HepG2 (cell line): ENCODE results near the gene EVPLL. TPM values are rescaled to one million over a fixed set of nuclear protein-coding genes. Genes with fewer than 3 reads are reported as not detected.
A peak's percentile ranks its signal among the peaks of the same experiment; 100 is the strongest.

Experiments
- ARHGAP35 ChIP-seq: sonication (generic); formaldehyde crosslinking; IDR thresholded peaks from 2 replicates; pipeline ENCODE4 v1.9.0; 2022; ENCODE audit warnings: mild to moderate bottlenecking, inconsistent platforms, moderate library complexity, missing genetic modification reagents, borderline replicate concordance
- DZIP1 ChIP-seq: sonication (generic); formaldehyde crosslinking; IDR thresholded peaks from 2 replicates; pipeline ENCODE4 v1.5.0; 2020; ENCODE audit warnings: mild to moderate bottlenecking, missing genetic modification reagents
- HNF4G ChIP-seq, 2 experiments: sonication (generic) in 1 of 2; formaldehyde crosslinking in 1 of 2; IDR thresholded peaks; 2 replicates each; pipeline versions ENCODE4 v1.4.0 to v1.6.1; 2011 to 2020; ENCODE audit warnings: borderline replicate concordance in 2 of 2, low read depth in 2 of 2, mild to moderate bottlenecking in 2 of 2, low read length in 1 of 2, missing genetic modification reagents in 1 of 2, moderate library complexity in 1 of 2
- NCOA1 ChIP-seq: sonication (generic); formaldehyde crosslinking; IDR thresholded peaks from 2 replicates; pipeline ENCODE4 v1.9.0; 2021; ENCODE audit warnings: missing genetic modification reagents
- NFRKB ChIP-seq: fragments of 450-650 bp; IDR thresholded peaks from 2 replicates; pipeline ENCODE4 v1.6.1; 2017
- NR1H2 ChIP-seq: sonication (generic); formaldehyde crosslinking; IDR thresholded peaks from 2 replicates; pipeline ENCODE4 v1.8.1; 2022; ENCODE audit warnings: low read depth, missing genetic modification reagents, borderline replicate concordance
- TBL1XR1 ChIP-seq: fragments of 150-350 bp; IDR thresholded peaks from 2 replicates; pipeline ENCODE4 v1.6.1; 2014; ENCODE audit warnings: borderline replicate concordance, low read length; ENCODE audit not compliant: partially characterized antibody
- TCF12 ChIP-seq, 2 experiments: fragments of 450-650 bp in 1 of 2; sonication (generic) in 1 of 2; formaldehyde crosslinking in 1 of 2; IDR thresholded peaks; 2 replicates each; pipeline versions ENCODE4 v1.6.1 to v1.8.0; 2017 to 2022; ENCODE audit warnings: antibody characterized with exemption in 1 of 2, mild to moderate bottlenecking in 1 of 2, missing genetic modification reagents in 1 of 2, moderate library complexity in 1 of 2
- ZBTB26 ChIP-seq: IDR thresholded peaks from 2 replicates; pipeline ENCODE4 v1.6.1; 2016; ENCODE audit warnings: missing compliant biosample characterization, missing genetic modification reagents, borderline replicate concordance
- ZBTB46 ChIP-seq: sonication (generic); formaldehyde crosslinking; IDR thresholded peaks from 2 replicates; pipeline ENCODE4 v1.4.0; 2020; ENCODE audit warnings: mild to moderate bottlenecking, missing genetic modification reagents, borderline replicate concordance
- ZFP1 ChIP-seq: IDR thresholded peaks from 2 replicates; pipeline ENCODE4 v1.6.1; 2016
- ZFP91 ChIP-seq: sonication (generic); formaldehyde crosslinking; IDR thresholded peaks from 2 replicates; pipeline ENCODE4 v1.9.0; 2022; ENCODE audit warnings: missing genetic modification reagents, mild to moderate bottlenecking, borderline replicate concordance
- ZNF234 ChIP-seq: sonication (generic); formaldehyde crosslinking; conservative IDR thresholded peaks from 2 replicates; pipeline ENCODE4 v1.5.1; 2020; ENCODE audit warnings: mild to moderate bottlenecking, missing genetic modification reagents
- ZNF335 ChIP-seq: sonication (generic); formaldehyde crosslinking; IDR thresholded peaks from 2 replicates; pipeline ENCODE4 v1.4.0; 2020; ENCODE audit warnings: missing genetic modification reagents
- ZNF768 ChIP-seq: sonication (generic); formaldehyde crosslinking; IDR thresholded peaks from 2 replicates; pipeline ENCODE4 v1.4.0; 2020; ENCODE audit warnings: missing genetic modification reagents
- ZNF83 ChIP-seq: sonication (generic); formaldehyde crosslinking; IDR thresholded peaks from 2 replicates; pipeline ENCODE4 v1.4.0; 2020; ENCODE audit warnings: missing genetic modification reagents, mild to moderate bottlenecking, borderline replicate concordance
- ZSCAN29 ChIP-seq: sonication (generic); formaldehyde crosslinking; conservative IDR thresholded peaks from 2 replicates; pipeline ENCODE4 v1.4.0; 2020; ENCODE audit warnings: mild to moderate bottlenecking, missing genetic modification reagents
- polyA plus RNA-seq, 8 experiments: library from polyadenylated mRNA; depleted of rRNA in 3 of 8; stranded (reverse) in 7 of 8; unstranded in 1 of 8; fragments of >200 nt; fragmentation: Illumina TruSeq in 4 of 8; extraction: Trizol in 4 of 8; gene quantifications; 2 replicates each; pipeline versions ENCODE4 v1.2.1 to v1.2.3, GENCODE V29; 2011 to 2016; ENCODE audit warnings: low read depth in 4 of 8, missing spikeins in 1 of 8, mixed read lengths in 1 of 8; ENCODE audit not compliant: insufficient read depth in 1 of 8
- total RNA-seq, 5 experiments: library from RNA; depleted of rRNA; stranded (reverse); fragments of >200 nt; fragmentation: Illumina TruSeq; extraction: Trizol; gene quantifications; 2 replicates each; pipeline ENCODE4 v1.2.3, GENCODE V29; 2016; ENCODE audit warnings: low read depth in 1 of 5
- TF ChIP-seq, protein P1 (sequence below): IDR thresholded peaks from 2 replicates; pipeline ENCODE4 v1.6.1; 2016; ENCODE audit warnings: mild to moderate bottlenecking, missing biosample characterization, missing genetic modification reagents

EVPLL gene
- total and polyA plus RNA-seq, 2 of the 13 experiments (the other 11 are each of a cell fraction or from before 2014, with no cell fraction given), result 0.07 TPM; not detected in 1

DNA sequence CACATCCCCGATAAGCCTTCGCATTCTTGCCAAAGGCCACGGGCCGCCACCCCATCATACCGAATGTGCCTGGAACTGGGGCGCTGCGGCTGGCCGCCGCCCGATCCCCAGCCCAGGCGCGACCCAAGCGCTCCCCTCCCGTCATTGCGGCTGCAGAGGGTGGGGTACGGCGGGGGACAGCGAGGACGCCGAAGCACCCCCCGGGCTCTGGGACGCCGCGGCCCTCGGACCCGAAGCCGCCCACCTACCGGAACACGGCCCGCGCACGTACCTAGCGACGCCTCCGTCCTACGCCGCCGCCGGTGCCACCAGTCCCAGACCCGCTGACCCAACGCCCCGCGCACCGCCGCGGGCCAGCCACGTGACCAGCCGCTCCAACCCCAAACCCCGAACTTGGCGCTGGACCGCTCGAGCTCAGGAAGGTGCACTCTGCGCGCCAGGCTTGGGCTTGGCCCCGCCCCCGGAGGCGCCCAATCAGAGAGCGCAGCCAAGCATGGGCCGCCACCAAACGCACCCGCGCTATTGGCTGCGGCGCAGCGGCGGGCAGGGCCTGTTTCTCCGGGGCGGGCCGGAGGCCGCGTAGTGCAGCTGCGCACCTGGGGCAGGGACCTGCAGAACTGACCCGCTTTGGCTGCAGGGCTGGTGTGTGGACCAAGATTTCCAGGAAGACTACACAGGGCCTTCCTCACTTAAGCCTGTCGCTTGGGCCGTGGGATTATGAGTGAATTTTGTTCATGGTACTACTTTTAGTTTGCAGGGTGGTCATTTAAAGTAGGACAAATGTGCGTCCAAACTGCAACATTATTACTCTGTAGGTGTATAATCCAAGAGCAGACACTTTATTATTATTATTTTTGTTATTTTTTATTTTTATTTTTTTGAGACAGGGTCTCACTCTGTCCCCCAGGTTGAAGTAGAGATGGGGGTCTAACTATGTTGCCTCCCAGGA lies 14.2 kb upstream of the EVPLL start, which contains the start of gene SHMT1 (continued):
- TF ChIP-seq TCF12 (IDR thresholded peaks at IDR 0.05), result no peak
- TF ChIP-seq TCF12 (CRISPR knock-in tag; IDR thresholded peaks at IDR 0.05), result no peak
- no peak for TF ChIP-seq NFRKB
- TF ChIP-seq TBL1XR1, result no peak
- TF ChIP-seq ARHGAP35 (CRISPR knock-in tag), result no peak
- TF ChIP-seq NR1H2 (CRISPR knock-in tag), result no peak
- TF ChIP-seq ZNF83 (CRISPR knock-in tag), result no peak
- no peak for TF ChIP-seq NCOA1 (CRISPR knock-in tag)
- TF ChIP-seq HNF4G (IDR thresholded peaks at IDR 0.05; ENCODE audit: borderline replicate concordance, low read depth, low read length), result 0 out of 2 replicates have a peak, but pooled peaks have one; percentile 13
- 0 out of 2 replicates have a peak, but pooled peaks have one; percentile 28 for TF ChIP-seq HNF4G (CRISPR knock-in tag; IDR thresholded peaks at IDR 0.05; ENCODE audit: borderline replicate concordance, low read depth)
- TF ChIP-seq ZBTB46 (CRISPR knock-in tag), result no peak
- no peak for TF ChIP-seq ZFP1 (CRISPR knock-in tag)
- peak; percentile 91 for TF ChIP-seq ZFP91
- TF ChIP-seq ZNF335 (CRISPR knock-in tag), result no peak
- peak; percentile 92 for TF ChIP-seq DZIP1 (CRISPR knock-in tag)
- peak; percentile 74; the same call in 1 of the 2 replicates for TF ChIP-seq ZSCAN29 (CRISPR knock-in tag)
- no peak for TF ChIP-seq ZBTB26 (CRISPR knock-in tag)
- no peak for TF ChIP-seq ZNF234 (CRISPR knock-in tag)
- TF ChIP-seq ZNF768 (CRISPR knock-in tag), result peak; percentile 68; the same call in 1 of the 2 replicates
- TF ChIP-seq, protein P1, sequence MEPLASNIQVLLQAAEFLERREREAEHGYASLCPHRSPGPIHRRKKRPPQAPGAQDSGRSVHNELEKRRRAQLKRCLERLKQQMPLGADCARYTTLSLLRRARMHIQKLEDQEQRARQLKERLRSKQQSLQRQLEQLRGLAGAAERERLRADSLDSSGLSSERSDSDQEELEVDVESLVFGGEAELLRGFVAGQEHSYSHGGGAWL, result peak; percentile 72; the same call in 1 of the 2 replicates
